Activated CD4-positive, alpha-beta T cell treated with anti-CD3 and anti-CD28 coated beads for 36 hours (primary cell): ENCODE results near the gene CEPT1. TPM values are rescaled to one million over a fixed set of nuclear protein-coding genes. Genes with fewer than 3 reads are reported as not detected.
"Not testable (repeated sequence)": the region's sequence is repeated elsewhere in the genome, so short reads cannot be mapped to it uniquely, and the experiment has no call there.

ENCODE experiments used
- ATAC-seq: fragments of 200-7000 bp; cut with Tn5 transposase; one replicate; pipeline ENCODE4 v1.10.0; 2021; ENCODE audit warnings: mild to moderate bottlenecking, moderate library complexity
- CTCF ChIA-PET: fragments of 350-600 bp; sonication (Branson Sonifier 250); formaldehyde crosslinking; loops from one replicate; lab custom pipeline; 2021; ENCODE audit warnings: antibody characterized with exemption; lab: Charles Lee
- POLR2A ChIA-PET: fragments of 350-600 bp; sonication (Branson Sonifier 250); formaldehyde crosslinking; loops from one replicate; lab custom pipeline; 2021; ENCODE audit warnings: antibody characterized with exemption, inconsistent platforms; lab: Charles Lee
- DNase-seq: peaks from one replicate; pipeline ENCODE4 v3.0.0-alpha.2; 2020
- H3K27ac Mint-ChIP-seq: one replicate; pipeline ENCODE4 v1.8.0; 2021; ENCODE audit warnings: mixed read lengths
- H3K27me3 Mint-ChIP-seq: one replicate; pipeline ENCODE4 v1.8.0; 2021; ENCODE audit warnings: mixed read lengths
- H3K36me3 Mint-ChIP-seq: one replicate; pipeline ENCODE4 v1.8.0; 2021; ENCODE audit warnings: low read depth, mixed read lengths
- H3K4me1 Mint-ChIP-seq: one replicate; pipeline ENCODE4 v1.8.0; 2021; ENCODE audit warnings: mixed read lengths
- H3K4me3 Mint-ChIP-seq: one replicate; pipeline ENCODE4 v1.8.0; 2021; ENCODE audit warnings: mild to moderate bottlenecking, moderate library complexity, mixed read lengths
- H3K9me3 Mint-ChIP-seq: one replicate; pipeline ENCODE4 v1.8.0; 2021; ENCODE audit warnings: low read depth, mixed read lengths
- intact Hi-C, 2 experiments: fragments of 100-400 bp; cut with DNase I in 1 of 2; cut with micrococcal nuclease in 1 of 2; formaldehyde crosslinking; loops; one replicate each; pipeline versions ENCODE4 v1.14.2 to v1.15.1; 2022 to 2024; cut with DNase I, micrococcal nuclease
- total RNA-seq, 2 experiments: library from RNA; stranded (reverse); gene quantifications; one replicate each; pipeline ENCODE4 v1.2.3, GENCODE V29; 2021

The CEPT1 gene
- total RNA-seq, 2 experiments from 2014 or later: 34.7 to 49.1 TPM

DNA sequence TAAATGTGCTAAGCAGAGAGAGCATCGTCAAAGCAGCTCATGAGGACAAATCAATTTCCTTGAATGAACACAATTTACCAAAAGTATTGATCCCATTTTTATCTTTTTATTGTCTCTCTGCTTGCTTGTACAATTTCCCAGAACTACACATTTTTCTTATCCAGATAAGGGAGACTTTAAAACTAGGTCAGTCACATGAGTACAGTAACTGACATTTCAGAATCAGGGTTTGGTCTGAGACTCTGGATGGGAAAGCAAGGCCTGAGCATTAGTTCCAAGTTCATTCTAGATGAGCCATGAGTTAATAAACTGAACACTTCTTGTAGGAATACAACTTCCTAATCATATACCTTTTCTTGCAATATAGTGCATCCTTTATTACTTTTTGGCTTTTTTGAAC lies 71.9 kb downstream of the CEPT1 start:
- POLR2A ChIA-PET: no interaction called here
- CTCF ChIA-PET: no interaction called here
- intact Hi-C loops: loop anchor here in 1 of 2 experiments (10.0 kb wide), 1 partner anchor 997 kb away; the partner anchor contains the start of gene KCNC4
- DNase-seq (no peak), ATAC-seq (no peak)
- Mint-ChIP-seq H3K4me1 (peaks cover 68% of the 10 kb centered on the region), H3K36me3 (peaks cover 2% of the 10 kb centered on the region), H3K9me3 (no peaks in the 10 kb centered on the region), H3K27ac (no peak overlapping the region), H3K27me3 (no peaks in the 10 kb centered on the region), H3K4me3 (no peak overlapping the region)

DNA sequence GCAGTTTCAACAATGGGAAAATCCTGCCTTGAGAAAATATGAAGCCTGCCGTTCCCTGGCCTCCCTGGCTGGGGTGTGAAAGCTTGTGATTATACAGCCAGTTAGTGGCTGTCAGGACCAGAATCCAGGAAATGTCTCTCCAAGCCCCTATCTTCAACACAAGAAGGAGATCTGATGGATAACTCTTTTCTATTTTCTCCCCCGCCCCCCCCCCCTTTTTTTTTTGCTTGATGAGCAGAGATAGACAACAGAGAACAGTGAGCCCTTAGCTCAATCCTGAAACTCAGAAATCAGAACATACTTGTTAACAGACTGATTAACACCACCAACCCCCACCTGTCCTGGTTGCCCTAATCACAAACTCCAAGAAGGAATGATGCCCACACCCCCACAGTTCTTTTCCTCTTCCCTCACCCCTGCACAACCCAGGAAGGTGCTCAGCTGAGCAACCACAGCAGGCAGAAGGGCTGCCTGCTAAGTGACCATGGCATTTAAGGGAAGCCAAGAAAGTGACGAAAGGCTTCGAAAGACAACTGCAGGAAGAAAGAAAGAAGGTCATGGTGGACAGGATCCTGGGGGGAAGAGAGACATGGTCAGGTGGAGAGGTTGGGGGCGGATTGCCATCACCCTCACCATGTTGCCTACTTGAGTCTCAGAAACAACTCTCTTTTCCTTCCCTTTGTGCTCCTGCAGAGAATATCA lies 72.8 kb downstream of the CEPT1 start:
- H3K4me1 Mint-ChIP-seq: peaks cover 75% of the 10 kb centered on the region
- H3K27me3 Mint-ChIP-seq: no peaks in the 10 kb centered on the region
- no peak for ATAC-seq
- peak overlapping the region; percentile 97 for H3K27ac Mint-ChIP-seq
- H3K9me3 Mint-ChIP-seq: peaks cover 2% of the 10 kb centered on the region
- ChIA-PET CTCF (no interaction called here), POLR2A (no interaction called here)
- H3K36me3 Mint-ChIP-seq: peaks cover 4% of the 10 kb centered on the region
- no peak for DNase-seq
- intact Hi-C loops: loop anchor here in 1 of 2 experiments (10.0 kb wide), 1 partner anchor 998 kb away; the partner anchor contains the start of gene KCNC4
- no peak overlapping the region for H3K4me3 Mint-ChIP-seq

DNA sequence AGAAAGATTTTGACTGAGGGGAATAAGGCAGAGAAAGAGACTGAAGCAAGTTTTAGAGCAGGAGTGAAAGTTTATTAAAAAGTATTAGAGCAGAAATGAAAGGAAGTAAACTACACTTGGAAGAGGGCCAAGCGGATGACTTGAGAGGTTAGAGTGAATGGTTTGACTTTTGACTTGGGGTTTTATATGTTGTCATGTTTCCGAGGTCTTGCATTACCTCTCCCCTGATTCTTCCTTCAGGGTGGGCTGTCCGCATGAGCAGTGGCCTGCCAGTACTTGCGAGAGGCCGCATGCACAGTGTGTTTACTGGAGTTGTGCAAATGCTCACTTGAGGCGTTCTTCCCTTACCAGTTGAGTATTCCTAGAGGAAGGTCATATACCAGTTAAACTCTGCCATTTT lies 73.4 kb downstream of the CEPT1 start:
- H3K27ac Mint-ChIP-seq: peak overlapping the region; percentile 97
- peak overlapping the region; percentile 22 for H3K4me3 Mint-ChIP-seq
- peaks cover 5% of the 10 kb centered on the region for H3K36me3 Mint-ChIP-seq

DNA sequence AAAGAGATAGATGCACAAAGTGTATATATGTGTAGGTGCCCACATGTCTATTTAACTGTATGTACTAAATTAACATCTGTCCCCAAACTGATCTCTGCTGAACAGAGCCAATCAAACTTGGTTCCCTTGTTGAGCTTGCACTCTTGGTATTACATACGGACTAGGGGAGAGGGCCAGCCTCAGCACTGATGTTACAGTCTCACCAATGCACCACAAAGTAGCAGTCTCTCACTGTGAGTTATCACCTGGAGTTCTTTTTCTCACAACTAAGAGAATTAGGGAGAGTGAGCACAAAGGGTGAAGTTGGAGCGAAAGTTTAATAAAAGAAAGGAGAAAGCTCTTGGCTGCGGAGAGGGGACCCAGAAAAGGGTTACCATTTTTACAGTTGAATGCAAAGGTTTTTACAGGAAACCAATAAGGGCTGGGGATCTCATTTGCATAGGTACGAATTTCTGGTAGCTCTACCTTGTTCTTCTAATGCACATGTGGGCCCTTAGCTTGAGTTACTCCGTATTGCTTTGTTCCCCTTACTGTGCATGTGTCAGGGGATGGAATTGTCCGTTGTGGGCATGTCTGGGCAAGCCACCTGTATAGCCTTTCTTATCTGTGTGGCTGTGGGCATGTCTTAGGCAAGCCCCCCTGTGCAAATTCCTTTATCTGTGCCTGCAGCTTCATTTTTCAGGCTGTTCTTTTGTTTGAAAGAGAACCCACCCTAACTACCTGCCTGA lies 74.2 kb downstream of the CEPT1 start:
- POLR2A ChIA-PET: interaction anchor here (0.6 to 2.6 kb wide), 6 partner anchors 9 to 528 kb away, joined by 3 to 19 read pairs (median 4); partner anchors contain the start of gene DENND2D
- Mint-ChIP-seq H3K27ac (peak overlapping the region; percentile 97), H3K9me3 (peaks cover 5% of the 10 kb centered on the region), H3K27me3 (no peaks in the 10 kb centered on the region), H3K36me3 (peaks cover 7% of the 10 kb centered on the region), H3K4me3 (peak overlapping the region; percentile 68), H3K4me1 (peaks cover 80% of the 10 kb centered on the region)
- CTCF ChIA-PET: interaction anchor here (0.6 to 3.3 kb wide), 7 partner anchors 10 to 186 kb away, joined by 3 to 25 read pairs (median 4); partner anchors contain the start of gene DENND2D
- DNase-seq: no peak
- intact Hi-C loops: loop anchor here in 1 of 2 experiments (10.0 kb wide), 1 partner anchor 999 kb away; the partner anchor contains the start of gene KCNC4
- ATAC-seq: peak; percentile 18

More for the DNA sequence above, 73.4 kb downstream of the CEPT1 start:
- Mint-ChIP-seq H3K4me1 (peaks cover 78% of the 10 kb centered on the region), H3K27me3 (no peaks in the 10 kb centered on the region), H3K9me3 (peaks cover 3% of the 10 kb centered on the region)
- CTCF ChIA-PET: interaction anchor here (0.8 to 3.3 kb wide), 2 partner anchors 13 to 90 kb away, joined by 3 to 25 read pairs; partner anchors contain the start of gene DENND2D
- DNase-seq (no peak), ATAC-seq (no peak)
- POLR2A ChIA-PET: interaction anchor here (1.3 kb wide), 1 partner anchor 10 kb away, joined by 3 read pairs; no protein-coding TSS in a partner anchor
- intact Hi-C loops: loop anchor here in 1 of 2 experiments (10.0 kb wide), 1 partner anchor 999 kb away; the partner anchor contains the start of gene KCNC4

DNA sequence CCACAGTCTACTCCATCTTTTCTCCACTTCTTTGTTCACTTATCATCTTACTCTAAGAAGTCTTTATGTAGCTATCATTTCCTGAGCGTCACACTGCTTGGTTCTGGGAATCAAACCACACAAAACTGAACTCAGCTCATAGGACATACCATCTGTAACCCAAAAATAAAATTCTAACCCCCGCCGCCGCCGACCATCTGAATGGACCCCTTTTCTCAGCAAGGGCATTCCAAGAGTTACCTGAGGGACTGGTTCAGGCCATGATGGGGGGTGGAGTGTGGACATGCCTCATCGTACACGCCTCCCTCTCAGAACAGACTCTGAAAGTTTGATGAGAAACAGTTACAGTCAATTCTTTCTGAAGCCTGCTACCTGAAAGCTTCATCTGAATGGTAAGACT lies 74.9 kb downstream of the CEPT1 start:
- intact Hi-C loops: loop anchor here (1.0 to 10.0 kb wide), 10 partner anchors 11 to 1402 kb away; partner anchors contain the start of genes KCNC4 (in 2 of the 2), CAPZA1 (in 1 of the 2), CD53 (in 1 of the 2) and KCNA3 (in 1 of the 2)
- ATAC-seq: peak; percentile 44
- peaks cover 5% of the 10 kb centered on the region for H3K9me3 Mint-ChIP-seq
- peak; percentile 80 for DNase-seq
- peaks cover 81% of the 10 kb centered on the region for H3K4me1 Mint-ChIP-seq
- POLR2A ChIA-PET: interaction anchor here (0.6 to 2.6 kb wide), 6 partner anchors 8 to 529 kb away, joined by 3 to 19 read pairs (median 4); partner anchors contain the start of gene DENND2D
- H3K36me3 Mint-ChIP-seq: peaks cover 7% of the 10 kb centered on the region
- peak overlapping the region; percentile 97 for H3K27ac Mint-ChIP-seq
- peak overlapping the region; percentile 68 for H3K4me3 Mint-ChIP-seq
- H3K27me3 Mint-ChIP-seq: no peaks in the 10 kb centered on the region
- CTCF ChIA-PET: interaction anchor here (0.7 to 3.3 kb wide), 6 partner anchors 11 to 186 kb away, joined by 3 to 25 read pairs (median 5); partner anchors contain the start of gene DENND2D

DNA sequence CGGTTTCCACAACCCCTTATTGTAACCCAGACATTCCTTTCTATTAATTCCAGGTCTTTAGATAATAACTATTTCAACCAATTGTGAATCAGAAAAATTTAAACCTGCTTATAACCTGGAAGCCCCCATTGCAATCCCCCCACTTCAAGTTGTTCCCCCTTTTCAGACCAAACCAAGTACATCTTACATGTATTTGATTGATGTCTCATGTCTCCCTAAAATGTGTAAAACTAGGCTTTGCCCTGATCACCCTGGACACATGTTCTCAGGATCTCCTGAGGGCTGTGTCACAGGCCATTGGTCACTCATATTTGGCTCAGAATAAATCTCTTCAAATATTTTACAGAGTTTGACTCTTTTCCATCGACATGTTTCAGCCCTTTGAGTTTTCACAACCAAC lies 75.3 kb downstream of the CEPT1 start:
- peak overlapping the region; percentile 68 for H3K4me3 Mint-ChIP-seq
- not testable (repeated sequence) for H3K36me3 Mint-ChIP-seq, H3K9me3 Mint-ChIP-seq, DNase-seq, H3K27me3 Mint-ChIP-seq, ATAC-seq
- intact Hi-C loops: loop anchor here (1.0 to 10.0 kb wide), 10 partner anchors 11 to 1402 kb away; partner anchors contain the start of genes KCNC4 (in 2 of the 2), CAPZA1 (in 1 of the 2), CD53 (in 1 of the 2) and KCNA3 (in 1 of the 2)
- H3K4me1 Mint-ChIP-seq: peaks cover 81% of the 10 kb centered on the region
- POLR2A ChIA-PET: interaction anchor here (0.6 to 2.6 kb wide), 4 partner anchors 11 to 529 kb away, joined by 3 to 19 read pairs (median 5); partner anchors contain the start of gene DENND2D
- peak overlapping the region; percentile 97 for H3K27ac Mint-ChIP-seq
- CTCF ChIA-PET: interaction anchor here (0.7 to 3.3 kb wide), 8 partner anchors 10 to 434 kb away, joined by 3 to 25 read pairs (median 4); partner anchors contain the start of gene DENND2D

DNA sequence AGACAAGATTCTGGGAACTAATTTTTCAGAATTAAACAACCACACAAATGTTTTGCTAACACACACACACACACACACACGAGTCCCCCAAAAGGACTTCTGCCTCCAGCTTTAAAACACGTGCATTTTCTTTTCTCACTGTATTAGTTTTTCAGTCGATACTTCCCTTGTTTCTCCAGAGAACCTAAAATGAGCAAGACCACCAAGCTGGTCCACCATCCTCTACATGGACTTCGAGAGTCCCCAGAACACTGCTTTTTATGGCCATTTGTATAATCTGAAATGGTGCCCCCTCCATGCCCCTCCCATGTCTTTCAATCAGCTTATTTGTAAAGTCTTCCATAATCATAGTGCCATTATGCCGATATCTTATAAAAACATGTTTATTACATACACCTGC lies 76.7 kb downstream of the CEPT1 start:
- Mint-ChIP-seq H3K27me3 (no peaks in the 10 kb centered on the region), H3K9me3 (peaks cover 5% of the 10 kb centered on the region), H3K36me3 (peaks cover 7% of the 10 kb centered on the region), H3K27ac (peak overlapping the region; percentile 97), H3K4me1 (peaks cover 96% of the 10 kb centered on the region), H3K4me3 (peak overlapping the region; percentile 68)
- ATAC-seq (no peak), DNase-seq (no peak)
- ChIA-PET POLR2A (interaction anchor here (1.0 to 1.8 kb wide), 6 partner anchors 13 to 582 kb away, joined by 3 to 5 read pairs (median 4); partner anchors contain the start of gene CD53), CTCF (interaction anchor here (0.7 to 9.2 kb wide), 9 partner anchors 12 to 386 kb away, joined by 3 to 115 read pairs (median 4); partner anchors contain the start of genes CHI3L2 and DENND2D)
- intact Hi-C loops: loop anchor here (1.0 to 10.0 kb wide), 19 partner anchors 12 to 1401 kb away; partner anchors contain the start of genes DENND2D (in 2 of the 2), KCNC4 (in 2 of the 2), CAPZA1 (in 1 of the 2) and CD53 (in 1 of the 2)

DNA sequence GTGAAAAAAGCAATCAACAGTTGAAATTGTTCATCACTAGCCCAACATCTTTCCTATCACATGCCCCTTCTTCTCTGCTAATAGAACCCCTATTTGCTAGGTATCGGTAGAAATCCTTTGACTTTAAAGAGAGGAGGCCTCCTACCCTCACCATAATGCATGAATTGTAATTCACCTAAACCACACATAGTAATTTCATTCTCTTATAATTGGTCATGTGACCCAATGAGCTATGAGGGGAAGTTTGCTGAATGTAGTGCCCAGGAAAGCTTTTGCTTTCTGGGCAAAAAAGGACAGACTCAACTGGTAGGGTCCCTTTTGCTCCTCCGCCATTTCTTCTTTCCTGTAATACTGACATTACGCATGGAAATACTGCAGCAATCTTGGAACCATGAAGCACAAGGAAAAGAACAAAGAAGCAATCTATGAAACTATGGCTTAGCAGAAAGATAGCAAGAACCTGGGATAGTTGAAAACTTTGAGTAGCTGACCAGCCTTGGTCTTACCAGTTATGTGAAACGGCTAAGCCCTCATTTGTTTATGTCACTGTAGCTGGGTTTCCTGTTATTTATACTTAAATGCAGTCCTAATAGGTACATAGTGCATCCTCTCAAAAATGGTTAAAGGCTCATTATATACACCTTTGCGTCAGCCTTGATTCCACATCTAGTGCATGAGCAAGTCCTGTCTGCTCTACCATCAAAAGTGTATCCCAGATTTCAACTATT lies 77.3 kb downstream of the CEPT1 start:
- CTCF ChIA-PET: interaction anchor here (0.7 to 9.2 kb wide), 11 partner anchors 11 to 386 kb away, joined by 3 to 115 read pairs (median 4); partner anchors contain the start of genes CHI3L2 and DENND2D
- peak overlapping the region; percentile 97 for H3K27ac Mint-ChIP-seq
- H3K4me3 Mint-ChIP-seq: peak overlapping the region; percentile 68
- peaks cover 7% of the 10 kb centered on the region for H3K36me3 Mint-ChIP-seq
- peaks cover 97% of the 10 kb centered on the region for H3K4me1 Mint-ChIP-seq
- no peaks in the 10 kb centered on the region for H3K27me3 Mint-ChIP-seq
- H3K9me3 Mint-ChIP-seq: peaks cover 5% of the 10 kb centered on the region
- POLR2A ChIA-PET: interaction anchor here (0.6 to 1.8 kb wide), 7 partner anchors 14 to 583 kb away, joined by 3 to 5 read pairs (median 4); partner anchors contain the start of gene CD53
- DNase-seq: no peak
- ATAC-seq: peak; percentile 8
- intact Hi-C loops: loop anchor here (1.0 to 10.0 kb wide), 14 partner anchors 77 to 1400 kb away; partner anchors contain the start of genes KCNC4 (in 2 of the 2), CAPZA1 (in 1 of the 2), CD53 (in 1 of the 2) and CEPT1 (in 1 of the 2)

DNA sequence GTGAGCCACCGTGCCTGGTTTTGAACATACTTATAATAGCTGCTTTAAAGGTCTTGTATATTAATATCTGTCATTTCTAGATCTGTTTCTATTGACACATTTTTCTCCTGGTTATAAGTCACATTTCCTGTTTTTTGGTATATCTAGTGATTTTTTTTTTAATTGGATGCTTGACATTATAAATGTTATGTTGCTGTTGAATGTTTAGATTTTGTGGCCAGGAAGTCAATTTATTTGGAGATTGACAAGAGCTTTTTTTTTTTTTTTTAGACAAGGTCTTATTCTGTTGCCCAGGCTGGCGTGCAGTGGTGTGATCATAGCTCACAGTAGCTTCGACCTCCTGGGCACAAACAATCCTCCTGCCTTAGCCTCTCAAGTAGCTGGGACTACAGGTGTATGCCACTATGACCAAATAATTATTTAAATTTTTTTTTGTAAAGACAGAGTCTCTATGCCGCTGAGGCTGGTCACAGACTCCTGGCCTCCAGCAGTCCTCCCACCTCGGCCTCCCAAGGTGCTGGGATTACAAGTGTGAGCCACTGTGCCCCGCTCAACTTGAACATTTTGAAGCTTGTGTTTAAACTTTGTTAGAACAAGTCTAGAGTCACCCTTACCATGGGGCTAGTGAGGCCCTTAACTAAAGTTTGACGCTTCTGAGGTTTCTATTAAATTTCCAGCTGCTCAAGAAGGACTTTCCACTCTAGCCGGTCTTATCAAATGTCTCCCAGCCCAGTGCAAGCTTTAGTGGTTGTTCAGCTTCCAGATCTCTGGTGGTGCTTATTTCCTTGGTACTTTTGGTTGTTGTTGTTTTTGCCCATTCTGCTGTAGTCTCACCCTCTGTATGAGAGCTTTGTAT lies 78.9 kb downstream of the CEPT1 start:
- intact Hi-C loops: loop anchor here (5.0 to 10.0 kb wide), 9 partner anchors 288 to 1398 kb away; partner anchors contain the start of genes KCNC4 (in 2 of the 2), CAPZA1 (in 1 of the 2), CD53 (in 1 of the 2) and KCNA3 (in 1 of the 2)
- ChIA-PET CTCF (interaction anchor here (0.6 to 9.2 kb wide), 13 partner anchors 9 to 528 kb away, joined by 3 to 115 read pairs (median 4); partner anchors contain the start of genes CHI3L2 and DENND2D), POLR2A (interaction anchor here (0.6 to 1.6 kb wide), 7 partner anchors 9 to 374 kb away, joined by 3 to 6 read pairs (median 4); partner anchors contain the start of genes CHI3L2 and DENND2D)
- ATAC-seq (no peak), DNase-seq (no peak)
- Mint-ChIP-seq H3K36me3 (peaks cover 5% of the 10 kb centered on the region), H3K27ac (peak overlapping the region; percentile 97), H3K27me3 (no peaks in the 10 kb centered on the region), H3K4me1 (peaks cover 94% of the 10 kb centered on the region), H3K9me3 (peaks cover 5% of the 10 kb centered on the region), H3K4me3 (no peak overlapping the region)
